Stimulated activated naive CD8-positive, alpha-beta T cell treated with anti-CD3 and anti-CD28 coated beads, Interleukin-15, amount 100 ng/mL, for 72 hours (primary cell): Measurements from ENCODE around the gene MAP3K7.

Source experiments
- ATAC-seq: fragments of 150-1000 bp; cut with Tn5 transposase; 2 replicates; pipeline ENCODE4 v1.10.0; 2021; ENCODE audit warnings: mild to moderate bottlenecking, moderate library complexity
- DNase-seq, 2 donors: peaks; one replicate each; pipeline ENCODE4 v3.0.0; 2021 to 2022
- H3K27ac Mint-ChIP-seq, 2 donors: one replicate each; pipeline ENCODE4 v1.8.0; 2022; ENCODE audit warnings: mild to moderate bottlenecking in 2 of 2, mixed read lengths in 2 of 2, moderate library complexity in 2 of 2
- H3K27me3 Mint-ChIP-seq: one replicate; pipeline ENCODE4 v1.8.0; 2022; ENCODE audit warnings: mixed read lengths
- H3K4me1 Mint-ChIP-seq: one replicate; pipeline ENCODE4 v1.8.0; 2022; ENCODE audit warnings: mild to moderate bottlenecking, mixed read lengths
- H3K4me3 Mint-ChIP-seq, 2 donors: one replicate each; pipeline ENCODE4 v1.8.0; 2022; ENCODE audit warnings: mild to moderate bottlenecking in 2 of 2, mixed read lengths in 2 of 2, moderate library complexity in 1 of 2
- H3K9me3 Mint-ChIP-seq, 2 donors: one replicate each; pipeline ENCODE4 v1.8.0; 2022; ENCODE audit warnings: mixed read lengths in 2 of 2

MAP3K7 gene

DNA sequence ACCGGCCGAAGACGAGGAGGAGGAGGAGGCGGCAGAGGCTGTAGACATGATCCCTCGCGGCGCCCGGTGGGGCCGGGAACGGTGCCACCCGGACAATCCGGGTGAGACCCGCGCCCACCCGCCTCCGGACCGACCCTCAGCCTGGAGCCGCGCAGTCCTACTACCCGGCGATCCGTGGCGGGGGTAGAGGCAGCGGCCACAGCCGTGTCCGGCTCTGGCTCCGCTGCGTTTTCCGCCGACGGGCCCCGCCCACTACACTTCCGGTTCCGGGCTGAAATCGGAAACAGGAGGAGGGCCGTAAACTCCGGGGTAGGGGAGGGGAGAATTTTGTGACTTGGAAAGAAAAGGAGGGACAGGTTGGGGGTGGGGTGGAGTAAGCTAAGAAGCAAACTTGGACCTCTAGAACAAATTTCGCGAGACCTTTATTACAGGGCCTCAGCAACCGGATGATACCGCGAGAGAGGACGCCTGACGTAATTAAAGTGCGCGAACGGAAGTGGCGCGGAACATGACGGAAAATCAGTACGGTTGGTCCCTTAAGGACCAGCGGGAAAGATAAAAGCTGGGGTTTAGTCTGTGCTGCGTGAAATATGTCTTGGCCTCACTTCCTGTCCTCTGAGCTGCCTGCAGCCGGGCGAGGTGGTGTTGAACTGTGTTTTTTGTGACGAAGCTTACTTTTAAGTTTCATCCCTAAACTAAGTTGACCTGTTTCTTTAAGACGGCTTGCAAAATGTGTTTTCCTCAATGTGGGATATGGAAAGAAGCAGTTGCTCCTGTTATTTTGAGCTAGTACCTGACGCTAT, at the start of gene MAP3K7:
Gene MAP3K7, minus strand, starts transcription at position 237 of the 803 bp plus-strand sequence. Its CDS starts 189 bp downstream, at position 48.
- H3K9me3 Mint-ChIP-seq: no peaks in the 10 kb centered on the region
- H3K4me3 Mint-ChIP-seq: peak within 1 kb of the TSS; percentile 95 to 98
- H3K27me3 Mint-ChIP-seq: peaks cover 16% of the 10 kb centered on the region
- H3K4me1 Mint-ChIP-seq: peaks cover 35% of the 10 kb centered on the region
- H3K27ac Mint-ChIP-seq: peak within 1 kb of the TSS; percentile 99
- ATAC-seq (peak; percentile 91), DNase-seq (peak; percentile 89 to 93)

DNA sequence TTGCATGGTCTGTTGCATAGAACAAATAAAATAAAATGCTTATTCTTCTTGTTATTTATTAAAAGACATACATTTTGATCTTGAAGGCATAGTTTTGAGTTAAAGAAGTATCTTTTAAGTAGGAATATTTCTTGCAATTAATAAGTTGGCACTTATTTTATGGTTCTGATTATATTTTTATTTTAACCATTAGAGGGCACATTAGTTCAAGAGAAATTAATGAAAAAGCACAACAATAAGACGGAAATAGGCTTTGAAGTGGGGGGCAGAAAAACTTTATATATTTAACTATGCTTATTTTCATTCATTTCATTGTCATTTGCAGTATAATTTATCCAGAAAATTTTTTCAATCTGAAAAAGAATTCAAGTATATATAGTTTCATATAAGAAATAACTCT, 44.2 kb upstream of the MAP3K7 start:
- Mint-ChIP-seq H3K27ac (no peak overlapping the region), H3K4me3 (no peak overlapping the region), H3K9me3 (peaks cover 0 to 8% of the 10 kb centered on the region in 2 donors), H3K4me1 (no peaks in the 10 kb centered on the region), H3K27me3 (peaks cover 12% of the 10 kb centered on the region)
- ATAC-seq (no peak), DNase-seq (no peak)

DNA sequence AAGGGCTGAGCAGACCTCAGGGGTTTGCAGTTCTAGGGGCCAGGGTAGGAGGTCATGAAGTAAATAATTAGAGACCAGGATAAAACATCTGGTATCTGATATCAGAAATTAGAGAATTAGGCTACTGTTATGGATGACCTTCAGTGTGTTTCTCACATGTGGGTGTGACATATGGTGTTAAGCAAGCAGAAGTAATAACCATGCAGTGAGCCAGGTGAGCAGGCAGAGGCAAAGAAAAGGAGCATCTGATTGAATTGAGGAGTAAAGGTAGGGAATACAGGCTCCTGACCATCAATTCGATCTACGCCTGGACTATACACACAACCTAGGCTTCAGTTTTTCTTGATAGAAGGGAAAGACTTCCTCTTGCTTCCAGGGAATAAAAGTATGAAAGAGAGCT, 34.7 kb upstream of the MAP3K7 start:
- Mint-ChIP-seq H3K4me1 (no peaks in the 10 kb centered on the region), H3K27me3 (peaks cover 54% of the 10 kb centered on the region), H3K27ac (no peak overlapping the region), H3K9me3 (peaks cover 9 to 22% of the 10 kb centered on the region in 2 donors), H3K4me3 (no peak overlapping the region)
- ATAC-seq (no peak), DNase-seq (no peak)

DNA sequence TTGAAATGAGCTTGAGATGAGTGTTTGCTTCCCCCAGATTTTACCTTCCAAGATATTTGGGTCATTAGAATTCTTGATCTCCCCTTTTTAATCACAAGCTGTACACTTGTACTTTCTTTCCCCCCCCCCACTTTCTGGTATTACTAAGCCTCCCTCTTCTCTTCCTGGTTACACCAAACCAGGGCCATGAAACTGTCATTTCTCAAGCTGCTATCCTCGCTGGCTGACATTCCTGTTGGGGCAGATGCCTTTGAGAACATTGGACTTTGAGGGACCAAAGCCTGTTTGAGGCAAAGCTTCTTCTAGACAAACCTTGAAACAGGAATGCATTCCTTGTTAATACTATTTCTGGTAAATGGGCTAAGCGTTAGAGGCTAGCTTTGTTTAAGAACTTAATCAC, 32.3 kb upstream of the MAP3K7 start:
- ATAC-seq: no peak
- Mint-ChIP-seq H3K9me3 (peaks cover 5 to 6% of the 10 kb centered on the region in 2 donors), H3K27ac (no peak overlapping the region), H3K4me1 (no peaks in the 10 kb centered on the region), H3K27me3 (peaks cover 65% of the 10 kb centered on the region), H3K4me3 (no peak overlapping the region)
- DNase-seq: no peak

DNA sequence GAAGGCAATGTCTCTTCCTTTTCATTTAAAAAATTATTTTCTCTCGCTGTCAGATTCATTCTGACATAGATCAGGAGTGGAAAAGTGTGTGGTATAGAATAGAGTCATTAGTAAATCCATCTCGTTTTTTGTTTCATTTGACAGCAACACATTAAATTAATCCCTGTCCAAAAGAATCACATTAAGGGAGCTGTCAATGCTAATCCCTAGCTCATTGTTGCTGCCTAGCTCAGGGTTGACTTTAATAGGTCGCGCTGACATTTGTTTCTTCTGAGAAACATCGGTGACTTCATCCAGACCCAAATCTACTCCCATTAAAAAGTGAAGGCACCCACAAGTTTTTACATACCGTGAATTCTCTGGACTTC, 25.4 kb upstream of the MAP3K7 start:
- H3K4me3 Mint-ChIP-seq: peak overlapping the region in 1 of 2 donors; percentile 41
- H3K9me3 Mint-ChIP-seq: no peaks in the 10 kb centered on the region
- DNase-seq (no peak), ATAC-seq (no peak)
- peaks cover 16% of the 10 kb centered on the region for H3K4me1 Mint-ChIP-seq
- peaks cover 66% of the 10 kb centered on the region for H3K27me3 Mint-ChIP-seq
- H3K27ac Mint-ChIP-seq: no peak overlapping the region

DNA sequence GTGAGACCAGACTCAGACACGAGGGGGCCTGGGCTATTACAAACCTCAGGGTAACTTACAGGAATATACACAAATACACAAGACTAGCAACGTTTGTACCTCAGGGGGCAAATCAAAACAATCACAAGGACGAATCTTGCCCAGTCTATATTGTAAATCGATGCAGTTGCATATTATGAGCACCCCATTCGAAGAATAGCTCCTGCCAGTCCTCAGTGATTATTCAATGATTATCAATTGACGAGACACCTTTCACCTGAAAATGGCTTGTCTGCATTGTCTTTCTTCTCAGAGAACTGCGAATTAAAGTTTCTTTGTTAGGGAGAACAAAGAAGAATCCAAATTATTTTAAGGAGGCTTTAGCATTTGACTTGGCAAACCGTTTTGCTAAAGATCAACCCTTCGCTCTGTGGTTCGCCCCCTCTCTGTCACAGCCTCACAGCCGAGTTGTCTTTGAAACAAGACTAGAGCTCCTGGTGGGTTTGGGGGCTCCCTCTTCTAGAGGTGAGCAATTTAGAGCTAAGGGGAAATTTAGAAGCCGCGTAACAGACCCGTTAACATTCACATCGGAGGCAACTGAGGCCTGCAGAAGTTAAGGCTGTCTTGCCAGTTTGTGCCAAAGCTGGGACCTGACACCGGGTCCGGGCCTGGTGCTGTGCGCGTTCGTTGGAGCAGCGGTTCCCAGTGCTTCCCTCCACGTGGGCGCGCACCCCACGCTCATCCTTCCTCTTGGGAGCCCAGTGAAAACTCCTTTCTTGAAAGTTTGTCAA, 24.9 kb upstream of the MAP3K7 start:
- Mint-ChIP-seq H3K27me3 (peaks cover 64% of the 10 kb centered on the region), H3K4me1 (peaks cover 16% of the 10 kb centered on the region), H3K9me3 (no peaks in the 10 kb centered on the region), H3K27ac (peak overlapping the region; percentile 52 to 92), H3K4me3 (peak overlapping the region; percentile 86 to 94)
- ATAC-seq: no peak
- DNase-seq: no peak

DNA sequence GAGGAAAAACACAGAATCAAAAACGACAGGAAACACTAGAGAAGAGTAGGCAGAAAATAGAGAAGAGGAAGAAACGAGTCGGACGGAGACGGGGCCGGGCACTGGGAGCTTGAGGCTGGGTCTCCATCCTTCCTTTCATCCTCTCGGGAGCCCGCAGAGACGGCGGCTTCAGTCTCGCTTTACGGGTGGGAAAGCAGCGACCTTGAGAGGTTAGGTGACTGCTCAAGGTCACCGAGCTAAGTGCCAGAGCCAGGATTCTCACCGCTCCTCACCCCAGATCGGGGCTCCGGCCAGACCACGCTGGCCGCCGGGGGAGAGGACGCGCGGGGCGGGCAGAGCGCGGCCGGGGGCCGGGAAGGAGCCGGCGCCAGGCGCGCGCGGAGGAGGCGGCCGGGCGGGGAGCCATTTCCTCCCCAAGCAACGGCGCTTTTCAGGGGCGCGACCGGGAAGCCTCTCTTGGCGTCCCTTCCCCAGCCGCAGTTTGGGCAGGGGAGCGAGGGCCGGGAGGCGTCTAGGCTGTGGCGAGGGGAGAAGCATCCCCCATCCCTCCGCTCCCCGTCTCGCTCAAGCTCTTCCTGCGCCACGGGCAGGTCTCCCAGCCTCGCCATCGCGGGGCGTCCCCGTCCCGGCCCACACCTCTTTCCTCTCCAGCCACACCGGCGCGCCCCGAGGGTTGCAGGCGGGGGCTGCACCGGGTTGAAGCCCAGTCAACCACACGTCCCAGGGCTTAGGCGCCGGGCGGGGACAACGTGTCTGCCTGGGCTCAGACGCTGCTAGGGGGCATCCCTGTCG, 24.1 kb upstream of the MAP3K7 start:
- Mint-ChIP-seq H3K9me3 (no peaks in the 10 kb centered on the region), H3K4me3 (peak overlapping the region; percentile 86 to 94), H3K27me3 (peaks cover 57% of the 10 kb centered on the region), H3K27ac (peak overlapping the region; percentile 76 to 92), H3K4me1 (peaks cover 16% of the 10 kb centered on the region)
- DNase-seq (peak; percentile 38 to 52), ATAC-seq (peak; percentile 90)

DNA sequence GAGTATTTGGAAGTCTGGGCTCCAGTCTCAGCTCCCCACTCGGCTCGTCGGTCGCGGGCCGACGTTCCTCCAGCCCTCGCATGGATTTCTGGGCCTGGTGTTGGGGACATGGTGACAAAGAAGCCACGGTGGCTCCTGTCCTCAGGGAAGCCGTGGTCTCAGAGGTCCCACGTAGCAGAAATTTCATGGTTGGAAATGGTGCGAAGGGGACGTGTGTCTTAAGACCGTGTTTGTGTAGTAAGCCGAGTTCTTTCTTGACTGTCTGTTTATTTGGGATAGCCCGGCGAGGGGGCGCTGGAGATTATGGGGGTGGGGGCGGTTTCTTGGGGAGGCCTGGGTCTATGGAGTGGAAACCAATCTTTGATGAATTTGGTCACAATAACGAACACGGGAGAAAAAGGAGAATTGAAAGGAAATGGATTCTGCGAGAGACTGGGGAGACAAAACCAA, 23.5 kb upstream of the MAP3K7 start:
- H3K27ac Mint-ChIP-seq: peak overlapping the region; percentile 76 to 91
- no peaks in the 10 kb centered on the region for H3K9me3 Mint-ChIP-seq
- DNase-seq: no peak
- peaks cover 51% of the 10 kb centered on the region for H3K27me3 Mint-ChIP-seq
- ATAC-seq: no peak
- H3K4me3 Mint-ChIP-seq: peak overlapping the region; percentile 86 to 94
- peaks cover 16% of the 10 kb centered on the region for H3K4me1 Mint-ChIP-seq

DNA sequence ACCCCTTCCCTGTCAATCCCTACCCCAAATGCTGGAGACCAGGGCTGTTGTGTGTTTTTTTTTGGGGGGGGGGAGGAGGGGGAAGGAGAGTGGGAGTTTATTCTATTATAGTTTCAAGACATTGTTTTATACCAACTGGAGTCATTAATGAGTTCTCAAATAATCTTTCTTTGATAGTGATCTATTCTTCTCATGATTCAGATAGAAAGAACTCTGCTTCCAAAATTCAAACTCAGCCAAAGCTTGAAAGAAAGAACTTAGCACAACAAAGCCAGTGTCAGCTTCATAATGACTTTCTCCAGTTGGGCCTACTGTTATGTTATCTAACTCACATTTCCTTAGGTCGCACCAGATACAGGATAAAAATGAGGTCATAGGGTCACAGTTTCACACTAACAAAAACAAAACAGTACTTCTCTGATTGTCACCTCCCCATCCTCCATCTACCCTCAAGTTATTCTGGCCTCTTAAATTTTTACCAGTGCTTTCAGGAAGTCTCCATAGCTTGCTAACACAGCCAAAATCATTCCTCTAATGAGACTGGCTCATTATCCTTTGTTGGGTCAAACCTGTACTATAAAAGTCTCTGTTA, 19.0 kb upstream of the MAP3K7 start:
- H3K27ac Mint-ChIP-seq: no peak overlapping the region
- peaks cover 46% of the 10 kb centered on the region for H3K27me3 Mint-ChIP-seq
- no peak overlapping the region for H3K4me3 Mint-ChIP-seq
- H3K9me3 Mint-ChIP-seq: no peaks in the 10 kb centered on the region
- DNase-seq: no peak
- no peak for ATAC-seq
- peaks cover 9% of the 10 kb centered on the region for H3K4me1 Mint-ChIP-seq

DNA sequence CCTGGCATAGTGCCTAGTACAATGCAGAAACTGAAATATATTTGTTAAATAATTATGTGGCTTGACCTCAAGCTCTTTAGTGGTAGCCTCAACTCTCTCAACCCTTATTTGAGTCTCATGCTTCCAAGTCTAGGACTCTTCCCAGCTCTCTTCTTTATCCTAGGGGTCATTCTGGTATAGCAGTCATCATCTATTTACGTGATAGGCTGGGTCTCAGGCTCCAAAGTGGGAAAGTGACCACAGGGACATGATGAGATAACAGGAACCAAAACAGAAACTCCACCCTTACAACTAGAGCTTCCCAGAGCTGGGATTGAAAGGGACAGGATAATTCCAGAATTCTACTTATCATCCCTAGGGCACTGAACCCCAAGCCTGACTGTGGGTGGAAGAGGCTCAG, 17.7 kb upstream of the MAP3K7 start:
- no peaks in the 10 kb centered on the region for H3K4me1 Mint-ChIP-seq
- DNase-seq: no peak
- no peak overlapping the region for H3K4me3 Mint-ChIP-seq
- no peak for ATAC-seq
- H3K27me3 Mint-ChIP-seq: peaks cover 36% of the 10 kb centered on the region
- no peak overlapping the region for H3K27ac Mint-ChIP-seq
- H3K9me3 Mint-ChIP-seq: no peaks in the 10 kb centered on the region

DNA sequence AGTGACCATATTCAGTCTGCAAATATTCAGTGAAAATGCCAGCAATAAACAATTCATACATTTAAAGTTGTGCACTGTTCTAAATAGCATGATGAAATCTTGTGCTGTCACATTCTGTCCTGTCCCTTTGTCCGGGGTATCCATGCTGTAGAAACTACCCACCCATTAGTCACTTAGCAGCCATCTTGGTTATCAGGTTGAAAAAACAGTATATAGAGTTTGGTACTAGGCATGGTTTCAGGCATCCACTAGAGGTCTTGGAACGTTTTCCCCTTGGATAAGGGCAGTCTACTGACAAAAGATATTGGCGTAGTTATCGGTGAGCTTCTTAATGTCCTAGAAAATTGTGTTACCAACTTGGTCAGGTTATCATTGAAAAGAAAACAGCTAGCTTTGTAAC, 12.3 kb upstream of the MAP3K7 start:
- no peaks in the 10 kb centered on the region for H3K9me3 Mint-ChIP-seq
- H3K4me1 Mint-ChIP-seq: no peaks in the 10 kb centered on the region
- no peak overlapping the region for H3K27ac Mint-ChIP-seq
- DNase-seq: no peak
- H3K4me3 Mint-ChIP-seq: no peak overlapping the region
- no peak for ATAC-seq
- H3K27me3 Mint-ChIP-seq: peaks cover 49% of the 10 kb centered on the region

DNA sequence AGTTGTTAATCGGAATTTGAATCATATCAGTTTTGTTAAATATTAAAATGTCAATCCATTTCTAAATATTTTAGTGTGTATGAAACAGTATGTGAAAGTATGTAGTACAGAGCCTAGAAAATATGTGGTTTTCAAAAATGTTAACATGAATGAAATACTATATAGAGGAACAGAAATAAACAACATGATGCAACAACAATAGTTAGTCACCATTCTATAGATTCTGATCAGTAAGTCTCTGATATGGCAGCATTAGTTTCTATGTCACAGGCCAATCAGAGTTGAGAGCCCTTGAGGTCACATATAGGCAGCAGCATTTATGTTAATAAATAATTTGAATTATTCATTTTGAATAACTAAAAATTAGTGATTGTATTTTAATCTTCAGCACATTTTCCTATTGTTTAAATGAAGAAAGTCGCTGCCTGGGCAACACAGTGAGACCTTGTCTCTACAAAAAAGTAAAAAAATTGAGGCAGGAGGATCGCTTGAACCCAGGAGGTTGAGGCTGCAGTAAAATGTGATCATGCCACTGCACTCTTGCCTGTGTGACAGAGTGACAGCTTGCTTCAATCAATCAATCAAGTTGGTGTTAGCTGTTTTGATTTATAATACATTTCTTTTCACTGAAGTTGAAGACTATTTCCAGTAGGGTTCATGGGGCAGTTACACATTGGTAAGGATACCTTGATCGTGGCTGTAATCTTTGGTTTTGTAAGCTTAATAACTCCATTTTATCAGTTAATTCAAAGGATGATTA, 11.5 kb upstream of the MAP3K7 start:
- H3K27ac Mint-ChIP-seq: no peak overlapping the region
- H3K4me1 Mint-ChIP-seq: no peaks in the 10 kb centered on the region
- no peaks in the 10 kb centered on the region for H3K9me3 Mint-ChIP-seq
- peaks cover 52% of the 10 kb centered on the region for H3K27me3 Mint-ChIP-seq
- ATAC-seq (no peak), DNase-seq (no peak)
- no peak overlapping the region for H3K4me3 Mint-ChIP-seq

DNA sequence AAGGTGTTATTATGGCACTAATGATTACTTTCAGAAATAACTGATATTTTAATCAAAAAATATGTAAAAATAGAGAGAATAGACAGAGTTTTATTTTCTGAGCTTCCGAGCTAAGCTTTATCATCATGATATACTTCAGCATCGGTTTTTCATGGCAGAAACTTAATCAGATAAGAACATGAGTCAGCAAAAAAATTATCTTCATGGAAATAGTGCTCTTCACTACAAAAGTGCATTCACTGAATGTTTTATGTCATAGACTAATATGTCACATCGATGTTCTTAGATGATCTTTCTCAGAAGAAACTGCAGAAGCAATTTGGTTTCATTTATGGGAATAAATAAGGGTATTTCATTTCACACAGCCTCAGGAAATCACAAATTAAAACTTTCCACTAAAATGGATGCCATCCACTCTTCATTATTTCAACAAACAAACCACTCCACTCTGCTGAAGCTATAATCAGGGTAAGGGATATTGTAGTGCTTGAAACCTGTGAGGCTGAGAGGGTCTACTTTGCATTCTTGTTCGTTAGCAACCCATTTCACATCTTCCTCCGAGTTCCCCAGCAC, 10.2 kb upstream of the MAP3K7 start:
- no peak overlapping the region for H3K4me3 Mint-ChIP-seq
- H3K27ac Mint-ChIP-seq: no peak overlapping the region
- peaks cover 51% of the 10 kb centered on the region for H3K27me3 Mint-ChIP-seq
- no peaks in the 10 kb centered on the region for H3K9me3 Mint-ChIP-seq
- no peaks in the 10 kb centered on the region for H3K4me1 Mint-ChIP-seq
- ATAC-seq (no peak), DNase-seq (no peak)

DNA sequence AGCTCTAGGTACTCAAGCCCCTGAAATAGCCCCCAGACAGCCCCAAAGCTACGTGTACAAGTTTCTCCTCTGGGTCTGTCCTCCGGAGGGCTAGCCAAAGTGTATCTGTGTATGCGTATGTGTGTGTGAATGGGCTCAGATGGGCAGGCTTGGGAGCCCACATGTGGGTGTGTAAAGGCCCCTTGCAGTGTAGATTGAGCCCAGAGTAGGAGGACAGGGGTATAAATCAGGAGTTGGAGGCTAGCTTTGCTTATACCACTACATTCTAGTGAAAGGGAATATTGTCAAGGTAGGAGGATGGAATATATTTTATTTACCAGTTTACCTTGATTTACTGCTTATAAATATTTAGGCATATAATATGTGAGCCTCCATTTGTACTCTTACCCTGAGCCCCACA, 9.0 kb upstream of the MAP3K7 start:
- Mint-ChIP-seq H3K27me3 (peaks cover 42% of the 10 kb centered on the region), H3K4me3 (no peak overlapping the region), H3K27ac (peak overlapping the region in 1 of 2 donors; percentile 48), H3K4me1 (no peaks in the 10 kb centered on the region), H3K9me3 (no peaks in the 10 kb centered on the region)
- DNase-seq: no peak
- ATAC-seq: no peak
